Colonic mucosa (tissue), 4 donors: ENCODE measurements around the gene KRTAP19-7. TPM values are rescaled to one million over a fixed set of nuclear protein-coding genes. Genes with fewer than 3 reads are reported as not detected.

ENCODE experiments used
- DNase-seq: peaks from one replicate; pipeline ENCODE4 v3.0.0-alpha.2; 2020
- H3K27ac ChIP-seq: fragments of 200-600 bp; one replicate; pipeline ENCODE4 v1.8.0; 2021
- H3K27me3 ChIP-seq: fragments of 200-600 bp; one replicate; pipeline ENCODE4 v1.8.0; 2021
- H3K36me3 ChIP-seq: fragments of 200-600 bp; one replicate; pipeline ENCODE4 v1.8.0; 2021
- H3K4me1 ChIP-seq: fragments of 200-600 bp; one replicate; pipeline ENCODE4 v1.8.0; 2021; ENCODE audit warnings: mild to moderate bottlenecking
- H3K4me3 ChIP-seq: fragments of 200-600 bp; one replicate; pipeline ENCODE4 v1.8.0; 2021
- H3K9ac ChIP-seq, 2 donors: one replicate each; pipeline ENCODE4 v1.7.0; 2013; ENCODE audit warnings: control low read depth in 2 of 2, low read depth in 2 of 2, low read length in 2 of 2
- H3K9me3 ChIP-seq: fragments of 200-600 bp; one replicate; pipeline ENCODE4 v1.8.0; 2021
- intact Hi-C: fragments of 100-400 bp; cut with DNase I; formaldehyde crosslinking; loops from one replicate; pipeline ENCODE4 v1.14.1; 2022
- total RNA-seq, 2 donors: library from RNA; stranded (reverse); fragmentation: NEBNext Ultra II Directional in 1 of 2; extraction: Animal tissue kit (Norgen Biotek cat#: 25700) in 1 of 2; gene quantifications; one replicate each; pipeline ENCODE4 v1.2.1, GENCODE V29; 2021
- TF ChIP-seq, protein P1 (sequence below): fragments of 200-600 bp; IDR thresholded peaks from one replicate; pipeline ENCODE4 v1.8.0; 2022; ENCODE audit warnings: antibody characterized with exemption, mild to moderate bottlenecking
- donor health status: healthy.
- donor health status: DM: no; HTN: no; CAD: no.
- donor health status: DM: no; HTN: no; CAD: no.

Gene KRTAP19-7, protein sequence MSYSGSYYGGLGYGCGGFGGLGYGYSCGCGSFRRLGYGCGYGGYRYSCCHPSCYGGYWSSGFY
- total RNA-seq: not detected

DNA sequence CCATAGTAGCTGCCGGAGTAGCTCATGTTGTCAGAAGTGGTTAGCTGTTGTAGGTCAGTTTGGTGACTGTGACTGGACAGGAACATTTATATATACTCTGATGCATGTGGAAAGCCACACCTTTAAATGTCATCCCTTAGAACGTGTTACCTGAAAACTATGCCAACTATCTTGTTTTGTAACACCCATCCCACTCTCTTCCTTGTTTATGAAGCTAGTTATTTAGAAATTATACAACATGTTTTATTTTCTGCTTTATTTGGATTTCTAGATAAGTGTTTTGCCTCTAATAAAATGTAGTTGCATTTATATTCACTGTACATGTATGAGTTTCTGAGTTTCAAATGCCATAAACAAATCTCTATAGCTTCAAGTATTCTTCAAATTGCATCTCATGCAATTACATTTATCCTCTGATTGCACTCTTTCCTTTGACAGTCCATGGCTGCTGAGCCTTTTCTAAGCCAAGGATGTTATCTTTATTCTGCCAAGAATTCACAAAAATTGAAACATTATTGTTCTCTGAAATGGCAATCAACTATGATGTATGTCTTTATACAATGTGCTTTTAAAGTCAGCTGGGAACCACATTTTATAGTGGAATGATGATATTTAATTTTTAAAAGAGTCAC is at the start of gene KRTAP19-7:
Gene KRTAP19-7 (minus strand): TSS at position 51 of the 632 bp plus-strand sequence. CDS start 25 bp downstream, at position 26.
- intact Hi-C loops: no loop called here
- no peaks in the 10 kb centered on the region for H3K9me3 ChIP-seq
- no peak within 1 kb of the TSS for H3K9ac ChIP-seq
- H3K4me3 ChIP-seq: no peak within 1 kb of the TSS
- no peak within 1 kb of the TSS for H3K27ac ChIP-seq
- H3K27me3 ChIP-seq: no peaks in the 10 kb centered on the region
- DNase-seq: no peak
- TF ChIP-seq, protein P1, sequence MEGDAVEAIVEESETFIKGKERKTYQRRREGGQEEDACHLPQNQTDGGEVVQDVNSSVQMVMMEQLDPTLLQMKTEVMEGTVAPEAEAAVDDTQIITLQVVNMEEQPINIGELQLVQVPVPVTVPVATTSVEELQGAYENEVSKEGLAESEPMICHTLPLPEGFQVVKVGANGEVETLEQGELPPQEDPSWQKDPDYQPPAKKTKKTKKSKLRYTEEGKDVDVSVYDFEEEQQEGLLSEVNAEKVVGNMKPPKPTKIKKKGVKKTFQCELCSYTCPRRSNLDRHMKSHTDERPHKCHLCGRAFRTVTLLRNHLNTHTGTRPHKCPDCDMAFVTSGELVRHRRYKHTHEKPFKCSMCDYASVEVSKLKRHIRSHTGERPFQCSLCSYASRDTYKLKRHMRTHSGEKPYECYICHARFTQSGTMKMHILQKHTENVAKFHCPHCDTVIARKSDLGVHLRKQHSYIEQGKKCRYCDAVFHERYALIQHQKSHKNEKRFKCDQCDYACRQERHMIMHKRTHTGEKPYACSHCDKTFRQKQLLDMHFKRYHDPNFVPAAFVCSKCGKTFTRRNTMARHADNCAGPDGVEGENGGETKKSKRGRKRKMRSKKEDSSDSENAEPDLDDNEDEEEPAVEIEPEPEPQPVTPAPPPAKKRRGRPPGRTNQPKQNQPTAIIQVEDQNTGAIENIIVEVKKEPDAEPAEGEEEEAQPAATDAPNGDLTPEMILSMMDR: no peak
- no peaks in the 10 kb centered on the region for H3K4me1 ChIP-seq
- no peaks in the 10 kb centered on the region for H3K36me3 ChIP-seq

DNA sequence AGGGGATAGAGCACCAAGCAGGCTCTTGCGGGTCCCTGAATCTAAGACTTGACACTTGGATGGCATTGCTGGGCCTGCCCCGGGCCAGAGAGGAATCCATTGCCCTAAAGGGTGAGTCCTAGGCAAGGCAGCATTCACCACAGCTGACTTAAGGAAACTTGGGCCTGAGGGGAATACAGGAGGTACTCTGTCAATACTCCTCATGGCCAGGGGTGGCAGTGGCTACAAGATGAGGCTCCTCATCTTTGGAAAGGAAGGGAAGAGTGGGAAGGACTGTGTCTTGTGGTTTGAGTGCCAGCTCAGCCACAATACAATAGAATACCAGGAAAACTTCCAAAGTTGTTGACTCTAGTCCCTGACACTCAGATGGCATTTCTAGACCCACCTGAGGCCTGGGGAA is 44.9 kb upstream of the KRTAP19-7 start:
- intact Hi-C loops: no loop called here
- TF ChIP-seq, protein P1: no peak
- Histone ChIP-seq H3K4me3 (no peak overlapping the region), H3K36me3 (no peaks in the 10 kb centered on the region), H3K9ac (no peak overlapping the region), H3K27ac (no peak overlapping the region), H3K4me1 (no peaks in the 10 kb centered on the region), H3K9me3 (peaks cover 2% of the 10 kb centered on the region), H3K27me3 (no peaks in the 10 kb centered on the region)
- DNase-seq: no peak

DNA sequence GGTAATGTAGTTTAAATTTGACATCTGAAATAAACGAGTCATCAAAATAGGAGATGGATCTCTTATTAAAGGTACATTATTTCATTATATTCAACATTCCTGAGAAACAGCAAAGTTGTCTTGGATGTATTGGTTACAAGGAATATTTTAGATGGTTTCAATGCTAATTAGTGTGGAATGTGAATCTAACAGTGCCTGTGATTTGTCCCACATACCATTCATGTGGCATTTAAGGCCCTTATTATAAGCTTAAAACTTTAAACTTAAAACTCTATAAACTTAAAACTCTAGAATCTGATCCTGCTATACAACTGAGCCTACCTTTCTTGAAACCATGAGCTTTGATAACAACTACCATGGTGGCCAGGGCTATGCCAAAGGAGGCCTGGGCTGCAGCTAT is 39.7 kb upstream of the KRTAP19-7 start, which contains the start of gene KRTAP22-1:
Gene KRTAP22-1 (plus strand): TSS at position 301 of the 400 bp plus-strand sequence.
- intact Hi-C loops: no loop called here
- H3K4me3 ChIP-seq: no peak within 1 kb of the TSS
- TF ChIP-seq, protein P1: no peak

DNA sequence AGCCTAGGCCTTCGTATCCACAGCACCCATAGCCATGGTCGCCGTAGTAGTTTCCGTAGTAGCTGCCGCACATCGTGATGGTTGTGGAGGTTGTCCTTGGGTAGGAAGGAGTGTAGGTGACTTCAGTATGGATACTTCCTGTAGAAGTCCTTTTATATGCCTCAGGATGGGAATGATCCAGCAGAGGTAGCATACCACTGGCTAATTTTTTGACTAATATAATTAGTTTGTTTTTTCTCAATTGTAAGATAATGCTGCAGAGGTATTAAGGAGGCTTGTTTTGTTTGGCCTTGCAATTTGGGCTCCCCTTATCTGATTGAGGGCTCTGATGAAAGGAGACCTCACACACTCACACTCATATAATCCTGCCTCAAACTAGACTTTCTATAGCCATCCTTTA is 37.7 kb upstream of the KRTAP19-7 start, which contains the start of gene KRTAP6-2:
Gene KRTAP6-2 (minus strand): TSS at position 101 of the 400 bp plus-strand sequence. CDS start 28 bp downstream, at position 73.
- TF ChIP-seq, protein P1: no peak
- Histone ChIP-seq H3K4me3 (no peak within 1 kb of the TSS), H3K4me1 (no peaks in the 10 kb centered on the region), H3K27me3 (no peaks in the 10 kb centered on the region), H3K27ac (no peak within 1 kb of the TSS), H3K36me3 (no peaks in the 10 kb centered on the region), H3K9me3 (no peaks in the 10 kb centered on the region), H3K9ac (no peak within 1 kb of the TSS)
- DNase-seq: no peak
- intact Hi-C loops: no loop called here

More for the DNA sequence above, 39.7 kb upstream of the KRTAP19-7 start, which contains the start of gene KRTAP22-1:
- no peaks in the 10 kb centered on the region for H3K36me3 ChIP-seq
- no peaks in the 10 kb centered on the region for H3K9me3 ChIP-seq
- H3K27me3 ChIP-seq: no peaks in the 10 kb centered on the region
- no peak within 1 kb of the TSS for H3K27ac ChIP-seq
- H3K4me1 ChIP-seq: no peaks in the 10 kb centered on the region
- no peak for DNase-seq
- H3K9ac ChIP-seq: no peak within 1 kb of the TSS

DNA sequence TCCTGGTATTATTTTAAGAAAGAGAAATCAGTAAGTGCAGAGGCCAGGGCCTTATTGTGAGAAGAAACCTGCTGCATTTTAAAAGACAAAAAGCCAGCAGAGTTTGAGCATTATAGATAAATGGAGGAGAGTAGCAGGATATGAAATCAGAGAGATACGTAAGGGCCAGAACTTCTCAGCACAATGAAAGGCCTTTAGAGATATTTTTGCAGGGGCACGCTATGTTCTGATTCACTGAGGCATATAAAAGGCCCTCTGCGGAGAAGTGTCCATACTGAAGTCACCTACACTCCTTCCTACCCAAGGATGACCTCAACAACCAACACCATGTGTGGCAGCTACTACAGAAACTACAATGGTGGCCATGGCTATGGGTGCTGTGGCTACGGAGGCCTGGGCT is 31.0 kb upstream of the KRTAP19-7 start, which contains the start of gene KRTAP6-3:
Gene KRTAP6-3 (plus strand): TSS at position 301 of the 400 bp plus-strand sequence. CDS start 6 bp downstream, at position 307.
- intact Hi-C loops: no loop called here
- TF ChIP-seq, protein P1: no peak
- Histone ChIP-seq H3K4me1 (no peaks in the 10 kb centered on the region), H3K36me3 (no peaks in the 10 kb centered on the region), H3K9ac (no peak within 1 kb of the TSS), H3K27me3 (no peaks in the 10 kb centered on the region), H3K27ac (no peak within 1 kb of the TSS), H3K9me3 (no peaks in the 10 kb centered on the region), H3K4me3 (no peak within 1 kb of the TSS)
- DNase-seq: no peak
